C1 segment of cervical spinal cord (tissue), 14 donors: ENCODE measurements around the gene SLC44A4.

Experiments
- DNase-seq, 14 donors: peaks; one replicate each; lab custom pipeline; 2025; lab: John Stamatoyannopoulos, UW

Gene SLC44A4

GRCh38 chr6:31901415-31901952, 22.7 kb upstream of the SLC44A4 start:
- DNase-seq: peak in 10 of 14 donors; percentile 10 to 76 (median 56)

GRCh38 chr6:31900917-31901414, 22.2 kb upstream of the SLC44A4 start:
- DNase-seq: peak in 5 of 14 donors; percentile 6 to 66 (median 22)

- DNase-seq: no peak
Measured at GRCh38 chr6:31899882-31900722, 21.3 kb upstream of the SLC44A4 start.

GRCh38 chr6:31899215-31899614, 20.4 kb upstream of the SLC44A4 start:
- no peak for DNase-seq

GRCh38 chr6:31898383-31899011, 19.7 kb upstream of the SLC44A4 start:
- peak in 2 of 14 donors; percentile 16 to 79 for DNase-seq

GRCh38 chr6:31897612-31898382, 19.0 kb upstream of the SLC44A4 start, which contains the start of gene EHMT2:
Gene EHMT2, minus strand, starts transcription at chr6:31897698. Its CDS starts 21 bp downstream, at chr6:31897677.
- peak; percentile 42 to 91 (median 80) for DNase-seq

GRCh38 chr6:31896856-31897611, 18.2 kb upstream of the SLC44A4 start:
- DNase-seq: peak in 1 of 14 donors; percentile 28

- no peak for DNase-seq
Measured at GRCh38 chr6:31896493-31896855, 17.7 kb upstream of the SLC44A4 start.

GRCh38 chr6:31892821-31893220, 14.0 kb upstream of the SLC44A4 start:
- DNase-seq: no peak

GRCh38 chr6:31889331-31889972, 10.7 kb upstream of the SLC44A4 start:
- no peak for DNase-seq

- DNase-seq: no peak
Measured at GRCh38 chr6:31888276-31889258, 9.8 kb upstream of the SLC44A4 start.

- DNase-seq: no peak
Measured at GRCh38 chr6:31887173-31888007, 8.6 kb upstream of the SLC44A4 start.

- DNase-seq: no peak
Measured at GRCh38 chr6:31886541-31886991, 7.8 kb upstream of the SLC44A4 start.

- no peak for DNase-seq
Measured at GRCh38 chr6:31884528-31885035, 5.8 kb upstream of the SLC44A4 start.

GRCh38 chr6:31883676-31884075, 4.9 kb upstream of the SLC44A4 start:
- DNase-seq: no peak

GRCh38 chr6:31882344-31882743, 3.5 kb upstream of the SLC44A4 start:
- DNase-seq: no peak

GRCh38 chr6:31881136-31881859, 2.5 kb upstream of the SLC44A4 start:
- no peak for DNase-seq
